ENCODE measurements around the gene PRDM16.
"Not testable (repeated sequence)": the region's sequence is repeated elsewhere in the genome, so short reads cannot be mapped to it uniquely, and the experiment has no call there.

GRCh38 chr1:3087946-3088668 is 19.1 kb downstream of the PRDM16 start:
- TF ChIP-seq CTCF (IDR thresholded peaks at IDR 0.05; ENCODE audit: poor library complexity, severe bottlenecking); TAF1 (IDR thresholded peaks at IDR 0.05; ENCODE audit: low read depth); RAD21 (conservative IDR thresholded peaks at IDR 0.05); POLR2AphosphoS5 (IDR thresholded peaks at IDR 0.05); REST (IDR thresholded peaks at IDR 0.05; ENCODE audit: borderline replicate concordance); MXI1 (conservative IDR thresholded peaks at IDR 0.05; ENCODE audit: poor library complexity, severe bottlenecking); EP300 (conservative IDR thresholded peaks at IDR 0.05; ENCODE audit: poor library complexity, severe bottlenecking); EZH2 (IDR thresholded peaks at IDR 0.05; ENCODE audit: borderline replicate concordance, insufficient read depth, low read length, poor library complexity, severe bottlenecking); SMC3 (conservative IDR thresholded peaks at IDR 0.05; ENCODE audit: poor library complexity): not testable (repeated sequence)

All from neural cell (in vitro differentiated cells).